Left lung (tissue), 10 donors: Measurements from ENCODE around the gene NUDT22. TPM values are rescaled to one million over a fixed set of nuclear protein-coding genes. Genes with fewer than 3 reads are reported as not detected.

Experiments used
- ATAC-seq: fragments of 200-7000 bp; cut with Tn5 transposase; one replicate; pipeline ENCODE4 v1.9.1; 2020; ENCODE audit warnings: moderate library complexity
- DNase-seq, 4 donors: peaks; one replicate each; pipeline ENCODE4 v3.0.0-alpha.2; 2013 to 2020
- H3K27ac ChIP-seq, 2 donors: fragments of 200-600 bp; sonication (generic) in 1 of 2; one replicate each; pipeline versions ENCODE4 v1.5.0 to v1.8.0; 2020 to 2021
- H3K27me3 ChIP-seq, 2 donors: fragments of 200-600 bp; sonication (generic) in 1 of 2; one replicate each; pipeline versions ENCODE4 v1.5.0 to v1.8.0; 2020 to 2021
- H3K36me3 ChIP-seq, 2 donors: fragments of 200-600 bp; sonication (generic) in 1 of 2; one replicate each; pipeline versions ENCODE4 v1.5.0 to v1.8.0; 2020 to 2021
- H3K4me1 ChIP-seq, 2 donors: fragments of 200-600 bp; one replicate each; pipeline ENCODE4 v1.8.0; 2021
- H3K4me3 ChIP-seq, 2 donors: fragments of 200-600 bp; sonication (generic) in 1 of 2; one replicate each; pipeline versions ENCODE4 v1.5.0 to v1.8.0; 2020 to 2021; ENCODE audit warnings: mild to moderate bottlenecking in 1 of 2
- H3K9me3 ChIP-seq, 2 donors: fragments of 200-600 bp; sonication (generic) in 1 of 2; one replicate each; pipeline versions ENCODE4 v1.5.0 to v1.8.0; 2020 to 2021
- CTCF ChIP-seq, 2 donors: fragments of 200-600 bp; sonication (generic) in 1 of 2; IDR thresholded peaks; one replicate each; pipeline versions ENCODE4 v1.5.0 to v1.8.0; 2021; ENCODE audit warnings: antibody characterized with exemption in 2 of 2
- intact Hi-C, 2 donors: fragments of 100-400 bp; cut with DNase I; formaldehyde crosslinking; loops; one replicate each; pipeline versions ENCODE4 v1.11.2 to v1.14.2; 2022
- polyA plus RNA-seq, 6 donors: library from polyadenylated mRNA; unstranded; fragments of 120-200 nt; gene quantifications; one replicate each; pipeline ENCODE4 v1.2.1, GENCODE V29; 2013; ENCODE audit not compliant: insufficient read length in 6 of 6
- total RNA-seq, 2 donors: library from RNA; stranded (reverse); fragmentation: NEBNext Ultra II Directional; extraction: Animal tissue kit (Norgen Biotek cat#: 25700); gene quantifications; one replicate each; pipeline ENCODE4 v1.2.1, GENCODE V29; 2021
- donor health status: DM: no; HTN: yes; CAD: no.
- donor health status: DM: no; HTN: no; CAD: no.

The NUDT22 gene
- total and polyA plus RNA-seq, 8 donors, result 17.1 to 54.3 (median 23.6) TPM

GRCh38 chr11:64255135-64256128 is 29.4 kb downstream of the NUDT22 start:
- no peaks in the 10 kb centered on the region for H3K9me3 ChIP-seq
- peak in 1 of 4 donors; percentile 70 for DNase-seq
- intact Hi-C loops, result no loop called here
- peaks cover 0 to 62% of the 10 kb centered on the region in 2 donors for H3K36me3 ChIP-seq
- ATAC-seq, result no peak
- TF ChIP-seq CTCF (IDR thresholded peaks at IDR 0.05), result no peak
- no peak overlapping the region for H3K27ac ChIP-seq
- H3K27me3 ChIP-seq, result no peaks in the 10 kb centered on the region
- H3K4me1 ChIP-seq, result peaks cover 9 to 34% of the 10 kb centered on the region in 2 donors
- H3K4me3 ChIP-seq, result no peak overlapping the region

GRCh38 chr11:64256300-64256699 is 30.2 kb downstream of the NUDT22 start:
- no peak for ATAC-seq
- peaks cover 5 to 26% of the 10 kb centered on the region in 2 donors for H3K4me1 ChIP-seq
- H3K9me3 ChIP-seq, result no peaks in the 10 kb centered on the region
- intact Hi-C loops, result no loop called here
- DNase-seq, result peak in 1 of 4 donors; percentile 62
- H3K27me3 ChIP-seq, result no peaks in the 10 kb centered on the region
- H3K27ac ChIP-seq, result no peak overlapping the region
- peaks cover 0 to 66% of the 10 kb centered on the region in 2 donors for H3K36me3 ChIP-seq
- no peak overlapping the region for H3K4me3 ChIP-seq
- TF ChIP-seq CTCF (IDR thresholded peaks at IDR 0.05), result no peak

GRCh38 chr11:64258356-64258755 is 32.3 kb downstream of the NUDT22 start:
- ATAC-seq (no peak), DNase-seq (peak in 1 of 4 donors; percentile 71)
- no peak overlapping the region for H3K27ac ChIP-seq
- peaks cover 0 to 10% of the 10 kb centered on the region in 2 donors for H3K4me1 ChIP-seq
- intact Hi-C loops, result no loop called here
- TF ChIP-seq CTCF (IDR thresholded peaks at IDR 0.05), result no peak
- H3K36me3 ChIP-seq, result peaks cover 0 to 87% of the 10 kb centered on the region in 2 donors
- H3K9me3 ChIP-seq, result no peaks in the 10 kb centered on the region
- H3K27me3 ChIP-seq, result no peaks in the 10 kb centered on the region
- no peak overlapping the region for H3K4me3 ChIP-seq

- no peak for TF ChIP-seq CTCF (IDR thresholded peaks at IDR 0.05)
- Histone ChIP-seq H3K4me1 (peaks cover 0 to 3% of the 10 kb centered on the region in 2 donors), H3K9me3 (no peaks in the 10 kb centered on the region), H3K4me3 (no peak overlapping the region), H3K27ac (no peak overlapping the region), H3K36me3 (peaks cover 0 to 94% of the 10 kb centered on the region in 2 donors), H3K27me3 (no peaks in the 10 kb centered on the region)
- DNase-seq, result peak in 1 of 4 donors; percentile 69
- no peak for ATAC-seq
- intact Hi-C loops, result no loop called here
These were observed 33.0 kb downstream of the NUDT22 start for GRCh38 chr11:64258946-64259532.

GRCh38 chr11:64259533-64260067 is 33.5 kb downstream of the NUDT22 start:
- Histone ChIP-seq H3K9me3 (no peaks in the 10 kb centered on the region), H3K36me3 (peaks cover 0 to 95% of the 10 kb centered on the region in 2 donors), H3K27ac (no peak overlapping the region), H3K4me3 (no peak overlapping the region), H3K27me3 (no peaks in the 10 kb centered on the region), H3K4me1 (no peaks in the 10 kb centered on the region)
- ATAC-seq (no peak), DNase-seq (no peak)
- intact Hi-C loops, result no loop called here
- TF ChIP-seq CTCF (IDR thresholded peaks at IDR 0.05), result no peak
